GM12878 (cell line): ENCODE measurements around the gene PHF23. TPM values are rescaled to one million over a fixed set of nuclear protein-coding genes. Genes with fewer than 3 reads are reported as not detected.

ENCODE experiments used
- ATAC-seq: fragments of 200-7000 bp; cut with Tn5 transposase; 3 replicates; pipeline ENCODE4 v1.9.1; 2020; ENCODE audit warnings: mild to moderate bottlenecking, moderate library complexity
- BruUV-seq: library from RNA; stranded (reverse); fragments of 400-500 nt; replicated peaks from 2 replicates; lab custom pipeline; 2021; lab: Mats Ljungman, UMichigan
- CTCF ChIA-PET: fragments of 300-600 bp; sonication (Branson Sonifier 250); formaldehyde crosslinking; extraction: SDS; loops from one replicate; lab custom pipeline; 2021; ENCODE audit warnings: inconsistent platforms; lab: Yijun Ruan, JAX
- POLR2A ChIA-PET: fragments of 350-600 bp; formaldehyde crosslinking; extraction: SDS; loops from one replicate; lab custom pipeline; 2021; ENCODE audit warnings: inconsistent platforms; lab: Charles Lee
- RAD21 ChIA-PET: fragments of 300-600 bp; sonication (Branson Sonifier 250); formaldehyde crosslinking; loops from one replicate; lab custom pipeline; 2023; ENCODE audit warnings: antibody characterized with exemption; ENCODE audit not compliant: unreplicated experiment; lab: Charles Lee
- SMC1A ChIA-PET: fragments of 300-600 bp; sonication (Branson Sonifier 250); formaldehyde crosslinking; loops from one replicate; lab custom pipeline; 2023; ENCODE audit not compliant: unreplicated experiment, uncharacterized antibody; lab: Charles Lee
- DNase-seq: peaks from one replicate; pipeline ENCODE4 v3.0.0-alpha.2; 2011; ENCODE audit warnings: low read depth, low spot score
- FAIRE-seq: peaks from 3 replicates; lab custom pipeline; 2011; peaks lifted over from hg19 to GRCh38; lab: Jason Lieb, UNC
- H2AFZ ChIP-seq: 2 replicates; pipeline ENCODE4 v1.6.0; 2011; ENCODE audit warnings: low read depth, low read length, control low read depth; ENCODE audit not compliant: control insufficient read depth
- H3K27ac ChIP-seq: 2 replicates; pipeline ENCODE4 v1.5.1; 2011; ENCODE audit warnings: control low read depth; ENCODE audit not compliant: control insufficient read depth, insufficient read depth
- H3K27me3 ChIP-seq, 2 experiments: replicated peaks in 1 of 2; 2 replicates each; pipeline versions ENCODE4 v1.6.0 to v1.6.1; 2011; ENCODE audit warnings: low read length in 1 of 2; ENCODE audit not compliant: control insufficient read depth in 2 of 2, insufficient read depth in 2 of 2
- H3K36me3 ChIP-seq, 2 experiments: 2 replicates each; pipeline ENCODE4 v1.5.1; 2011; ENCODE audit warnings: low read length in 1 of 2; ENCODE audit not compliant: control insufficient read depth in 2 of 2, insufficient read depth in 2 of 2
- H3K4me1 ChIP-seq: 2 replicates; pipeline ENCODE4 v1.6.1; 2011; ENCODE audit warnings: mild to moderate bottlenecking, low read length, moderate library complexity, mixed read lengths; ENCODE audit not compliant: control insufficient read depth, insufficient read depth
- H3K4me2 ChIP-seq: 2 replicates; pipeline ENCODE4 v1.6.0; 2011; ENCODE audit warnings: control low read depth; ENCODE audit not compliant: control insufficient read depth, insufficient read depth
- H3K4me3 ChIP-seq: fragments of 200-600 bp; sonication (generic); 2 replicates; pipeline ENCODE4 v1.5.1; 2016
- H3K79me2 ChIP-seq: 2 replicates; pipeline ENCODE4 v1.6.0; 2011; ENCODE audit warnings: low read length; ENCODE audit not compliant: control insufficient read depth, insufficient read depth
- H3K9ac ChIP-seq: 2 replicates; pipeline ENCODE4 v1.8.0; 2011; ENCODE audit warnings: low read length, control low read depth, mixed read lengths; ENCODE audit not compliant: control insufficient read depth, insufficient read depth
- H3K9me3 ChIP-seq: replicated peaks from 3 replicates; pipeline ENCODE4 v1.5.1; 2011; ENCODE audit warnings: mild to moderate bottlenecking, low read length; ENCODE audit not compliant: control insufficient read depth, insufficient read depth
- H4K20me1 ChIP-seq: 2 replicates; pipeline ENCODE4 v1.6.0; 2011; ENCODE audit not compliant: control insufficient read depth, insufficient read depth
- WGBS: methylation state at CpG from one replicate; pipeline ENCODE4 v1.1.6; 2016; ENCODE audit warnings: low lambda C conversion rate; ENCODE audit not compliant: insufficient replicate concordance, insufficient coverage; ENCODE audit errors: missing lambda C conversion rate; 5-methylcytosine and 5-hydroxymethylcytosine counted together
- in situ Hi-C: fragments of 300-500 bp; cut with MboI; formaldehyde crosslinking; loops from 9 replicates; pipeline ENCODE4 v1.14.3; 2018; ENCODE audit warnings: mixed read lengths
- intact Hi-C: fragments of 100-400 bp; cut with micrococcal nuclease; formaldehyde crosslinking; loops from one replicate; pipeline ENCODE4 v1.14.2; 2022; ENCODE audit not compliant: unreplicated experiment
- polyA plus RNA-seq, 11 experiments: library from polyadenylated mRNA; depleted of rRNA in 4 of 11; unstranded in 6 of 11; stranded (reverse) in 5 of 11; fragments of >200 nt; fragmentation: Nextera tagmentation in 4 of 11; fragmentation: Illumina TruSeq in 1 of 11; extraction: Ambion mirVana in 4 of 11; extraction: Trizol in 1 of 11; gene quantifications; 1 replicate in 1 of 11; 2 replicates in 10 of 11; pipeline versions ENCODE4 v1.2.1 to v1.2.3, GENCODE V29; 2011 to 2016; ENCODE audit warnings: inconsistent platforms in 2 of 11, missing spikeins in 2 of 11, low read depth in 1 of 11
- total RNA-seq, 4 experiments: library from RNA; depleted of rRNA in 3 of 4; stranded (reverse); fragments of >200 nt in 3 of 4; fragmentation: Illumina TruSeq in 1 of 4; extraction: Trizol in 1 of 4; gene quantifications; 2 replicates each; pipeline versions ENCODE4 v1.2.1 to v1.2.3, GENCODE V29; 2013 to 2021
- TF ChIP-seq, protein P1 (sequence below): IDR thresholded peaks from 2 replicates; pipeline ENCODE4 v1.6.1; 2012; ENCODE audit warnings: mild to moderate bottlenecking, low read depth, low read length

PHF23 gene
- total and polyA plus RNA-seq, 10 of the 15 experiments (the other 5 are each of a cell fraction or from before 2014, with no cell fraction given): 8.2 to 84.8 (median 32.6) TPM

DNA sequence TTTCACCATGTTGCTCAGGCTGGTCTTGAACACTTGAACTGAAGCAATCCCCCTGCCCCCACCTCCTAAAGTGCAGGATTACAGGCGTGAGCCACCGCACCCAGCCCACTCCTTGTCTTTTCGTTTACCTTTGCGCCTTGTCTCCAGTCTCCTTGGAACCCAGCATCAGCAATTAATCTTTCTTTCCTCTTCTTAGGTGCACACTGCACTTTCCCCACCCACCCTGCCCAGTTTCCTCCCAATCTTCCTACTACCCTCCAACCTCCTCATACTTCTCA lies 24.5 kb upstream of the PHF23 start:
- H3K9ac ChIP-seq: no peak overlapping the region
- RAD21 ChIA-PET: no interaction called here
- TF ChIP-seq, protein P1, sequence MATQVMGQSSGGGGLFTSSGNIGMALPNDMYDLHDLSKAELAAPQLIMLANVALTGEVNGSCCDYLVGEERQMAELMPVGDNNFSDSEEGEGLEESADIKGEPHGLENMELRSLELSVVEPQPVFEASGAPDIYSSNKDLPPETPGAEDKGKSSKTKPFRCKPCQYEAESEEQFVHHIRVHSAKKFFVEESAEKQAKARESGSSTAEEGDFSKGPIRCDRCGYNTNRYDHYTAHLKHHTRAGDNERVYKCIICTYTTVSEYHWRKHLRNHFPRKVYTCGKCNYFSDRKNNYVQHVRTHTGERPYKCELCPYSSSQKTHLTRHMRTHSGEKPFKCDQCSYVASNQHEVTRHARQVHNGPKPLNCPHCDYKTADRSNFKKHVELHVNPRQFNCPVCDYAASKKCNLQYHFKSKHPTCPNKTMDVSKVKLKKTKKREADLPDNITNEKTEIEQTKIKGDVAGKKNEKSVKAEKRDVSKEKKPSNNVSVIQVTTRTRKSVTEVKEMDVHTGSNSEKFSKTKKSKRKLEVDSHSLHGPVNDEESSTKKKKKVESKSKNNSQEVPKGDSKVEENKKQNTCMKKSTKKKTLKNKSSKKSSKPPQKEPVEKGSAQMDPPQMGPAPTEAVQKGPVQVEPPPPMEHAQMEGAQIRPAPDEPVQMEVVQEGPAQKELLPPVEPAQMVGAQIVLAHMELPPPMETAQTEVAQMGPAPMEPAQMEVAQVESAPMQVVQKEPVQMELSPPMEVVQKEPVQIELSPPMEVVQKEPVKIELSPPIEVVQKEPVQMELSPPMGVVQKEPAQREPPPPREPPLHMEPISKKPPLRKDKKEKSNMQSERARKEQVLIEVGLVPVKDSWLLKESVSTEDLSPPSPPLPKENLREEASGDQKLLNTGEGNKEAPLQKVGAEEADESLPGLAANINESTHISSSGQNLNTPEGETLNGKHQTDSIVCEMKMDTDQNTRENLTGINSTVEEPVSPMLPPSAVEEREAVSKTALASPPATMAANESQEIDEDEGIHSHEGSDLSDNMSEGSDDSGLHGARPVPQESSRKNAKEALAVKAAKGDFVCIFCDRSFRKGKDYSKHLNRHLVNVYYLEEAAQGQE: no peak
- no peaks in the 10 kb centered on the region for H3K9me3 ChIP-seq
- H3K4me3 ChIP-seq: no peak overlapping the region
- SMC1A ChIA-PET: interaction anchor here (0.8 kb wide), 1 partner anchor 9 kb away, joined by 6 read pairs; no protein-coding TSS in a partner anchor
- peaks cover 3 to 5% of the 10 kb centered on the region in 2 experiments; a peak in 2 of 4 replicates for H3K27me3 ChIP-seq
- peaks cover 17% of the 10 kb centered on the region for H3K4me1 ChIP-seq
- FAIRE-seq (no peak), ATAC-seq (no peak), DNase-seq (no peak)
- intact Hi-C loops: no loop called here
- H3K27ac ChIP-seq: no peak overlapping the region
- no TSS peak for BruUV-seq
- H4K20me1 ChIP-seq: no peaks in the 10 kb centered on the region
- no peaks in the 10 kb centered on the region; a peak in 1 of 4 replicates for H3K36me3 ChIP-seq
- in situ Hi-C loops: no loop called here
- no peak overlapping the region for H2AFZ ChIP-seq
- no peak overlapping the region for H3K4me2 ChIP-seq
- 55% methylated on average over 4 of the region's 4 CpGs for WGBS
- POLR2A ChIA-PET: interaction anchor here (0.6 to 0.7 kb wide), 2 partner anchors 66 to 99 kb away, joined by 3 to 6 read pairs; no protein-coding TSS in a partner anchor
- CTCF ChIA-PET: interaction anchor here (1.1 kb wide), 1 partner anchor 43 kb away, joined by 4 read pairs; no protein-coding TSS in a partner anchor
- H3K79me2 ChIP-seq: no peaks in the 10 kb centered on the region
